Measurements from ENCODE around the gene KRT85. TPM values are rescaled to one million over a fixed set of nuclear protein-coding genes. Genes with fewer than 3 reads are reported as not detected.
"Not testable (repeated sequence)": the region's sequence is repeated elsewhere in the genome, so short reads cannot be mapped to it uniquely, and the experiment has no call there.

The KRT85 gene
- total and polyA plus RNA-seq, 7 experiments from 2014 or later: not detected

DNA sequence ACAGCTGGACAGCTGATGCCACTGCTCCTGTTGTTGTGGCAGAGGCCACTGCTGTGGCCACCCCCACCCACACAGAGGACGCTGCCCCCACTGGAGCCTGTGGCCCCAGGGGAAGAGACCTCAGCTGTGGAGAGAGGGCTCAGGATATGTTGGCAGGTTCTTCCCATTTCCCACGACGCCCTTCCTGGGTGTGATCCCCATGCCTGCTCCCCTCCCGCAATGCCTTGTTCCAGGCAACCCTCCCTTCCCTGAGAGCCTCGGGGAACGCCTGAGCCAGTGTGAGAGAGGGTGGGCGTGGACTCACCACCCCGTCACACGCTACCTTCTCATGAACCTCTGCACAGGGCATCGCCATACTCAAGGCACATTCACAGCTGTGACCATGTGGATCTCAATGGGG lies 44.5 kb upstream of the KRT85 start:
- ChIA-PET CTCF (no interaction called here), POLR2A (no interaction called here)
- DNase-seq: no peak
- H3K9me3 Mint-ChIP-seq: peaks cover 0 to 11% (median 0%) of the 10 kb centered on the region in 11 donors
- Histone ChIP-seq H3K36me3 (ENCODE audit: control insufficient read depth in 2 of 3, insufficient read depth in 3 of 3, low read length in 3 of 3) (no peaks in the 10 kb centered on the region), H3K4me3 (ENCODE audit: low read length) (no peak overlapping the region), H3K27ac (ENCODE audit: low read depth, low read length) (no peak overlapping the region), H3K9me3 (ENCODE audit: control insufficient read depth in 2 of 3, low read length in 3 of 3) (no peaks in the 10 kb centered on the region), H3K4me1 (ENCODE audit: control insufficient read depth in 2 of 2, insufficient read depth in 2 of 2, low read length in 2 of 2) (no peaks in the 10 kb centered on the region), H3K27me3 (ENCODE audit: control insufficient read depth in 2 of 2, insufficient read depth in 2 of 2, low read length in 2 of 2) (no peaks in the 10 kb centered on the region)
- H3K27me3 Mint-ChIP-seq: peaks cover 0 to 23% (median 10%) of the 10 kb centered on the region in 5 donors
- no peak overlapping the region for H3K27ac Mint-ChIP-seq
- intact Hi-C loops (cut with micrococcal nuclease): no loop called here
- H3K36me3 Mint-ChIP-seq: peaks cover 0 to 3% (median 0%) of the 10 kb centered on the region in 5 donors
- H3K4me1 Mint-ChIP-seq: no peaks in the 10 kb centered on the region
- no peak overlapping the region for H3K4me3 Mint-ChIP-seq
- ATAC-seq: no peak

DNA sequence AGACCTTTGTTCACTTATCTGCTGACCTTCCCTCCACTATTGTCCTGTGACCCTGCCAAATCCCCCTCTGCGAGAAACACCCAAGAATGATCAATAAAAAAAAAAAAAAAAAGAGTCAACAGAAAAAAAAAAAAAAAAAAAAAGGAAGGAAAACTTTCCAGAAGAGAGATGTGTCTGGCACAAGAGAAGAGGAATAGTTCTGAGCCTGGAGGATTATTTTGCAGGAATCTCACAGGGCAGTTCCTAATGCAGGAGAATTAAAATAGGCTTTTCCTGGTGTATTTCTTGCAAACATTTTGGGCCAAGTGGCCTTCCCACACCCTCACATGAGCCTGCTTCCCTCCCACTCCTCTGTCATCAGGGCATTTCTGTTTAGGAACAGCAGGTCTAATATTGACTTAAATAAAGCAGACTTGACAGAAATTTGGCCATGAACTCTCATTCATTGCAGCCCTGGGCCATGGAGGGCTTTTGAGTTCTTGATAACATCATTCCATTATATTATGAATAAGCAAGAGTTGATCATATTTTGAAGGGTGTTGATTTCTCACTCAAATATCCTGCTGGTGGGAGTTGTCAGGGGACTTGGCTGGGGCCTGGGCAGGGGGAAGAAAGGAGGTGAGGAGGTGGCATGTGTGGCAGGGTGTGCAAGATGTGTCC lies 43.4 kb upstream of the KRT85 start:
- CTCF ChIA-PET; H3K4me3 ChIP-seq (ENCODE audit: low read length); H3K36me3 ChIP-seq (ENCODE audit: control insufficient read depth in 2 of 3, insufficient read depth in 3 of 3, low read length in 3 of 3); intact Hi-C loops (cut with micrococcal nuclease); H3K4me3 Mint-ChIP-seq; H3K27ac Mint-ChIP-seq; POLR2A ChIA-PET; H3K27ac ChIP-seq (ENCODE audit: low read depth, low read length); DNase-seq; H3K4me1 Mint-ChIP-seq; H3K36me3 Mint-ChIP-seq; ATAC-seq; H3K9me3 ChIP-seq (ENCODE audit: control insufficient read depth in 2 of 3, low read length in 3 of 3); H3K27me3 ChIP-seq (ENCODE audit: control insufficient read depth in 2 of 2, insufficient read depth in 2 of 2, low read length in 2 of 2); H3K4me1 ChIP-seq (ENCODE audit: control insufficient read depth in 2 of 2, insufficient read depth in 2 of 2, low read length in 2 of 2): not testable (repeated sequence)
- Mint-ChIP-seq H3K9me3 (peaks cover 0 to 11% (median 0%) of the 10 kb centered on the region in 11 donors), H3K27me3 (peaks cover 0 to 23% (median 10%) of the 10 kb centered on the region in 5 donors)

DNA sequence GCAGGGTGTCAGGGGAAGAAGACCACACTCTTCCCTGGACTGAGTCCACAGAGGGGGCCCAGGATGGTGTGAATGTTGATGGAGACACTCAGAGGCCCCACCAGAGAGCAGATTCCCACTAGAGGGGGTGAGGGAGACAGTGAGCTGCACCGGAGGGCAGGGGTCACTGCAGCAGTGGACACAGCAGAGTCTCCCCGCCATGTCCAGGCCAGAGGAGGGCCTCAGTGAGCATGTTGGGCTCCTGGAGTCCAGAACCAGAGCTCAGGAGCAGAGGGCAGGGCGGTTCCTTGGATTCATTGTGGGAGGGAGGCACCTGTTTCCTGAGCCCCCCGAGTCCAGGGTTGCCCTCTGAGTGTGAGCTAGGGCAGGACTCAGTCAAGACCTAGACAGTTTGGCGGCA lies 40.6 kb upstream of the KRT85 start:
- no peak for DNase-seq
- Histone ChIP-seq H3K9me3 (ENCODE audit: control insufficient read depth in 2 of 3, low read length in 3 of 3) (no peaks in the 10 kb centered on the region), H3K4me1 (ENCODE audit: control insufficient read depth in 2 of 2, insufficient read depth in 2 of 2, low read length in 2 of 2) (no peaks in the 10 kb centered on the region), H3K27me3 (ENCODE audit: control insufficient read depth in 2 of 2, insufficient read depth in 2 of 2, low read length in 2 of 2) (no peaks in the 10 kb centered on the region), H3K27ac (ENCODE audit: low read depth, low read length) (no peak overlapping the region), H3K4me3 (ENCODE audit: low read length) (no peak overlapping the region), H3K36me3 (ENCODE audit: control insufficient read depth in 2 of 3, insufficient read depth in 3 of 3, low read length in 3 of 3) (no peaks in the 10 kb centered on the region)
- H3K4me1 Mint-ChIP-seq: no peaks in the 10 kb centered on the region
- H3K9me3 Mint-ChIP-seq: peaks cover 0 to 11% (median 0%) of the 10 kb centered on the region in 11 donors
- peaks cover 0 to 3% (median 0%) of the 10 kb centered on the region in 5 donors for H3K36me3 Mint-ChIP-seq
- no peak overlapping the region for H3K27ac Mint-ChIP-seq
- intact Hi-C loops (cut with micrococcal nuclease): no loop called here
- ChIA-PET POLR2A (no interaction called here), CTCF (no interaction called here)
- H3K4me3 Mint-ChIP-seq: no peak overlapping the region
- peaks cover 0 to 17% (median 5%) of the 10 kb centered on the region in 5 donors for H3K27me3 Mint-ChIP-seq
- ATAC-seq: no peak

DNA sequence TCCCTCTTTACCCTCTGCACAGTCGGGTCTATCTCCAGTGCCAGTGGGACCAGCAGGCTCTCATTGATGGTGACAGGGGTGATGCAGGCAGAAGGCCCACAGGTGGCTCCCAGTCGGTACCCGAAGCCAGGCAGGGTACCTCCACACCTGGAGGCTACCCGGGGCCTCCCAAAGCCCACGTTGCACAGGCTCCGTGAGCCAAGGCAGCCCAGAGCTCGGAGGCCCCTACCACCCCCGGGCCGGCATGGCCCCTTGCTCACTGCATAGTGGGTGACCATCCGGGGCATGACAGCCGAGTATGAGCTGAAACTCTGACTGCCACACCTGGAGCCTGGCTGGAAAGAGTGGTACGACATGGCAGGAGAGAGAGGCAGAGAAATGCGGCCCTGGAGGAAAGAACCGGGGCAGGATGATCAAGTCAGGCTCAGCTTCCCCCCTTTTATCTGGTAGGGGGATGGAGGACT lies 38.7 kb upstream of the KRT85 start, which contains the start of gene KRT82:
TSS of gene KRT82 (minus strand) at position 414 of the 464 bp plus-strand sequence. CDS start at position 356, 58 bp downstream.
- H3K4me3 ChIP-seq (ENCODE audit: low read length): no peak within 1 kb of the TSS
- POLR2A ChIA-PET: no interaction called here
- CTCF ChIA-PET: no interaction called here
- ATAC-seq (no peak), DNase-seq (no peak)
- intact Hi-C loops (cut with micrococcal nuclease): no loop called here
- H3K27me3 ChIP-seq (ENCODE audit: control insufficient read depth in 2 of 2, insufficient read depth in 2 of 2, low read length in 2 of 2): no peaks in the 10 kb centered on the region
- H3K9me3 ChIP-seq (ENCODE audit: control insufficient read depth in 2 of 3, low read length in 3 of 3): no peaks in the 10 kb centered on the region
- peaks cover 0 to 3% (median 0%) of the 10 kb centered on the region in 5 donors for H3K36me3 Mint-ChIP-seq
- H3K9me3 Mint-ChIP-seq: peaks cover 0 to 9% (median 0%) of the 10 kb centered on the region in 11 donors
- H3K27ac ChIP-seq (ENCODE audit: low read depth, low read length): no peak within 1 kb of the TSS
- no peaks in the 10 kb centered on the region for H3K36me3 ChIP-seq (ENCODE audit: control insufficient read depth in 2 of 3, insufficient read depth in 3 of 3, low read length in 3 of 3)
- no peak within 1 kb of the TSS for H3K27ac Mint-ChIP-seq
- no peaks in the 10 kb centered on the region for H3K4me1 ChIP-seq (ENCODE audit: control insufficient read depth in 2 of 2, insufficient read depth in 2 of 2, low read length in 2 of 2)
- H3K27me3 Mint-ChIP-seq: peaks cover 0 to 14% (median 5%) of the 10 kb centered on the region in 5 donors
- no peak within 1 kb of the TSS for H3K4me3 Mint-ChIP-seq
- H3K4me1 Mint-ChIP-seq: no peaks in the 10 kb centered on the region

DNA sequence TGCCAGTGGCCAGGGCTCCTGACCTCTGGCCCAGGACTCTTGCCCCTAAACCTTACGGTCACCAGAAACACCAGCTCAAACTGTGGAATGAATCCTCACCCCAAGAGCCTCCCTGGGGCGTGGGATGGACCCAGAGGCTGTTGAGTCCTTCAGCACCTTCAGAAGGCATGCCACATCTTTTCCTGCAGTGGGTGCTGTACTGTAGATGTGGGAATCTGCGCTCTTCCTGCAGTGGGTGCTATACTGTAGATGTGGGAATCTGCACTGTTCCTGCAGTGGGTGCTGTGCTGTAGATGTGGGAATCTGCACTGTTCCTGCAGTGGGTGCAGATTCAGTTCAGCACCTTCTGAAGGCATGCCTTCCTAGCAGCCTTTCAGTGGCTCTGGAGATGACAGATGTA lies 37.7 kb upstream of the KRT85 start:
- Histone ChIP-seq H3K9me3 (ENCODE audit: control insufficient read depth in 2 of 3, low read length in 3 of 3) (no peaks in the 10 kb centered on the region), H3K36me3 (ENCODE audit: control insufficient read depth in 2 of 3, insufficient read depth in 3 of 3, low read length in 3 of 3) (no peaks in the 10 kb centered on the region), H3K4me3 (ENCODE audit: low read length) (no peak overlapping the region), H3K4me1 (ENCODE audit: control insufficient read depth in 2 of 2, insufficient read depth in 2 of 2, low read length in 2 of 2) (no peaks in the 10 kb centered on the region), H3K27ac (ENCODE audit: low read depth, low read length) (no peak overlapping the region), H3K27me3 (ENCODE audit: control insufficient read depth in 2 of 2, insufficient read depth in 2 of 2, low read length in 2 of 2) (no peaks in the 10 kb centered on the region)
- Mint-ChIP-seq H3K27me3 (peaks cover 0 to 17% (median 5%) of the 10 kb centered on the region in 5 donors), H3K27ac (no peak overlapping the region), H3K36me3 (peaks cover 0 to 3% (median 0%) of the 10 kb centered on the region in 5 donors), H3K4me1 (no peaks in the 10 kb centered on the region), H3K9me3 (peaks cover 0 to 6% (median 0%) of the 10 kb centered on the region in 11 donors), H3K4me3 (no peak overlapping the region)
- ATAC-seq: no peak
- no peak for DNase-seq
- CTCF ChIA-PET: no interaction called here
- POLR2A ChIA-PET: no interaction called here
- intact Hi-C loops (cut with micrococcal nuclease): no loop called here

DNA sequence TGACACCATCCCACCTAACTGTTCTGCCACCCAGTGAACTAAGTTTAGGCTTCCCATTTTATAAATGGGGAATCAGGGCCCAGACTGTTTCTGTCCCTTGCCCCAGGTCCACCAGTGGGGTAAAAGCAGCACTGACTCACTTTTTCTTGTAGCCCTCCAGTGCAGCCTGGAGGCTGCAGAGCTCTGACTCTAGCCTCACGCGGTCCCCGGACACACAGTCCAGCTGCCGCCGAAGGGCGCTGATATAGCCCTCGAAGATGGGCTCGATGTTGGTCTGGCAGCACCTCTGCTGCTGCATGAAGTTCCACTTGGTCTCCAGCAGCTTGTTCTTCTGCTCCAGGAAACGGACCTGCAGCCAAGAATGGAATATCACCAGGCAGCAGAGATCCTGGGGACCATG lies 36.3 kb upstream of the KRT85 start:
- ATAC-seq (no peak), DNase-seq (no peak)
- ChIA-PET CTCF (interaction anchor here (1.0 kb wide), 1 partner anchor 103 kb away, joined by 3 read pairs; no protein-coding TSS in a partner anchor), POLR2A (no interaction called here)
- H3K27me3 Mint-ChIP-seq: peaks cover 0 to 22% (median 3%) of the 10 kb centered on the region in 5 donors
- H3K4me3 ChIP-seq (ENCODE audit: low read length): no peak overlapping the region
- H3K27me3 ChIP-seq (ENCODE audit: control insufficient read depth in 2 of 2, insufficient read depth in 2 of 2, low read length in 2 of 2): no peaks in the 10 kb centered on the region
- H3K36me3 Mint-ChIP-seq: peaks cover 0 to 3% (median 0%) of the 10 kb centered on the region in 5 donors
- H3K4me1 Mint-ChIP-seq: peaks cover 0 to 2% (median 0%) of the 10 kb centered on the region in 7 donors
- H3K27ac ChIP-seq (ENCODE audit: low read depth, low read length): no peak overlapping the region
- no peaks in the 10 kb centered on the region for H3K4me1 ChIP-seq (ENCODE audit: control insufficient read depth in 2 of 2, insufficient read depth in 2 of 2, low read length in 2 of 2)
- H3K9me3 Mint-ChIP-seq: peaks cover 0 to 3% (median 0%) of the 10 kb centered on the region in 11 donors
- H3K9me3 ChIP-seq (ENCODE audit: control insufficient read depth in 2 of 3, low read length in 3 of 3): no peaks in the 10 kb centered on the region
- no peak overlapping the region for H3K27ac Mint-ChIP-seq
- H3K36me3 ChIP-seq (ENCODE audit: control insufficient read depth in 2 of 3, insufficient read depth in 3 of 3, low read length in 3 of 3): no peaks in the 10 kb centered on the region
- H3K4me3 Mint-ChIP-seq: no peak overlapping the region
- intact Hi-C loops (cut with micrococcal nuclease): no loop called here
